Ovary (tissue), 3 donors: ENCODE data around the gene MAGI1.

ENCODE experiments used
- CTCF ChIP-seq, 3 donors: fragments of 450-650 bp in 2 of 3; fragments of 200-600 bp in 1 of 3; IDR thresholded peaks; one replicate each; pipeline versions ENCODE4 v1.5.1 to v1.8.0; 2016 to 2022; ENCODE audit warnings: antibody characterized with exemption in 3 of 3, mild to moderate bottlenecking in 1 of 3
- EP300 ChIP-seq: sonication (generic); formaldehyde crosslinking; IDR thresholded peaks from one replicate; pipeline ENCODE4 v1.6.1; 2017; ENCODE audit warnings: antibody characterized with exemption
- donor health status: DM: no; HTN: no; CAD: no.

GRCh38 chr3:65944252-65944651, 94.5 kb downstream of the MAGI1 start:
- TF ChIP-seq CTCF (IDR thresholded peaks at IDR 0.05) (no peak), EP300 (no peak)
